HL-60/S4 (cell line): ENCODE measurements around the gene NEU4.
"Not testable (repeated sequence)": the region's sequence is repeated elsewhere in the genome, so short reads cannot be mapped to it uniquely, and the experiment has no call there.

Source experiments
- in situ Hi-C: fragments of 300-500 bp; cut with MboI; formaldehyde crosslinking; loops from 2 replicates; pipeline ENCODE4 v1.14.3; 2022; ENCODE audit warnings: low sequenced_read_pairs

NEU4 gene, protein sequence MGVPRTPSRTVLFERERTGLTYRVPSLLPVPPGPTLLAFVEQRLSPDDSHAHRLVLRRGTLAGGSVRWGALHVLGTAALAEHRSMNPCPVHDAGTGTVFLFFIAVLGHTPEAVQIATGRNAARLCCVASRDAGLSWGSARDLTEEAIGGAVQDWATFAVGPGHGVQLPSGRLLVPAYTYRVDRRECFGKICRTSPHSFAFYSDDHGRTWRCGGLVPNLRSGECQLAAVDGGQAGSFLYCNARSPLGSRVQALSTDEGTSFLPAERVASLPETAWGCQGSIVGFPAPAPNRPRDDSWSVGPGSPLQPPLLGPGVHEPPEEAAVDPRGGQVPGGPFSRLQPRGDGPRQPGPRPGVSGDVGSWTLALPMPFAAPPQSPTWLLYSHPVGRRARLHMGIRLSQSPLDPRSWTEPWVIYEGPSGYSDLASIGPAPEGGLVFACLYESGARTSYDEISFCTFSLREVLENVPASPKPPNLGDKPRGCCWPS

DNA sequence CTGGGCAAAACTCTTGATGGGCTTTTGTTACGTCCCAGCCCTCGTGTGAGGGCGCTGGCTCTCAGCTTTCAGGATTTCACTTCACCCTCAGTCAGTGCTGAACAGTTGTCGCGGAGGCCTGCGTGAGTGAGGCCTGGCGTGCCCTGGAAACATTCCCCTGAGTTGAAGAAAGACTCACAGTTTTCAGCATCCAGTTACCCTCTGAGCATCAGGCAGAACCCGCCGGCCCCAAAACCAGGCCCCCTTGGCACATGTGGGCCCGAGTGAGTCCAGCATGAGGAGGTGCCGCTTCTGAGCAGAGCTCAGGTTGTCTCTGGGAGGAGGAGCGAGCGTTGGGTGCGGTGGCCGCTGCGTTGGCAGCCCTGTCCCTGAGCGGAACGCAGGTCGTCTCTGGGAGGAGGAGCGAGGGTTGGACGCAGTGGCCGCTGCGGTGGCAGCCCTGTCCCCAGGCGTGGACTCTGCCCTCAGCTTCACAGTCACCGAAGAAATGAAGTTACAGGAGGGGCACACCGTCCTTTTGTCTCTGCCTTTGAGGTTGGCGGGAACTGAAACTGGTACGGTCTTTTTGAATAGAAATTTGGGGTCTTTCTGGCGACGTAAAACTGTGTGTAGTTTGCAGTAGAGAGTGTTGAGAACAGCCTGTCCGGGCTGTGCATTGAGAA lies at the start of gene NEU4:
TSS of gene NEU4 (plus strand) at position 473 of the 662 bp plus-strand sequence. CDS start 5,292 bp downstream, outside the sequence.
- in situ Hi-C loops, result no loop called here

DNA sequence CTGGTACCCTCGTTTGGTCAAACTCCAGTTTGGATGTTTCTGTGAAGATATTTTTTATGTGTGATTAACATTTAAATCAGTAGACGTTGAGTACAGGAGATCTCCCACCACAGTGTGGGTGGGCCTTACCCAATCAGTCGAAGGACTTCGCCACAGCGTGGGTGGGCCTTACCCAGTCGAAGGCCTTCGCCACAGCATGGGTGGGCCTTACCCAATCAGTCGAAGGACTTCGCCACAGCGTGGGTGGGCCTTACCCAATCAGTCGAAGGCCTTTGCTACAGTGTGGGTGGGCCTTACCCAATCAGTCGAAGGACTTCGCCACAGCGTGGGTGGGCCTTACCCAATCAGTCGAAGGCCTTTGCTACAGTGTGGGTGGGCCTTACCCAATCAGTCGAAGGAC lies 49.1 kb upstream of the NEU4 start:
- in situ Hi-C loops, result not testable (repeated sequence)

DNA sequence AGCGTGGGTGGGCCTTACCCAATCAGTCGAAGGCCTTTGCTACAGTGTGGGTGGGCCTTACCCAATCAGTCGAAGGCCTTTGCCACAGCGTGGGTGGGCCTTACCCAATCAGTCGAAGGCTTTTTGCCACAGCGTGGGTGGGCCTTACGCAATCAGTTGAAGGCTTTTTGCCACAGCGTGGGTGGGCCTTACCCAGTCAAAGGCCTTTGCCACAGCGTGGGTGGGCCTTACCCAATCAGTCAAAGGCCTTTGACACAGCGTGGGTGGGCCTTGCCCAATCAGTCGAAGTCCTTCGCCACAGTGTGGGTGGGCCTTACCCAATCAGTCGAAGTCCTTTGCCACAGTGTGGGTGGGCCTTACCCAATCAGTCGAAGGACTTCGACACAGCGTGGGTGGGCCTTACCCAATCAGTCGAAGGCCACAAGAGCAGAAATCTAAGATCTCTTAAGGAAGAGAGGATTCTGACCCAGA lies 48.7 kb upstream of the NEU4 start:
- in situ Hi-C loops, result no loop called here

DNA sequence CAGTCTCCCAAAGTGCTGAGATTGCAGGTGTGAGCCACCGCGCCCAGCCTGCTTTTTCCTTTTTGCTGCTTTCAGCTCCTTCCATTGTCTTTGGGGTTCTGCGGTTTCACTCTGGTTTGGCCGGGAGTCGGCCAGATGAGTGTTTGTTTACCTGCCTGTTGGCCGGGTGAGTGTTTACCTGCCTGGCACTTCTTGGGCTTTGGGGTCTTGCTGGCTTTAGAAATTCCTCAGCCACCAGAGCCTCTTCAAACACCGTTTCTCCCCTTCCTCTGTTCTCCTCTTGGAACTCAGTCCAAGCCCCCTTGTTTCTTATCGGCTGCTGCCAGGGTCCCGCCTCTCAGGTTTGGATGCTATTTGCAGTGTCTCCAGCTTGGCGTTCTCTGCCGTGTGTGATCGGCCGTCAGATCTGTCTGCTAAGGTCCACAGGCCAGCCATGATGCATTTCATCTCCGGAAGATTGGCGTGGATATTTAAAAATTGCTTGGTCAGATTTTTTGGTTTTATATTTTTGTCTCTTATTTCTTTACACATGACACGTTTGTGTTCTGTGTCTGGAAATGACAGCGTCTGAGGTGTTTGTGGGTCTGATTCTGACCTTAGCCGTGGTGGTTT lies 46.6 kb upstream of the NEU4 start:
- in situ Hi-C loops, result no loop called here

DNA sequence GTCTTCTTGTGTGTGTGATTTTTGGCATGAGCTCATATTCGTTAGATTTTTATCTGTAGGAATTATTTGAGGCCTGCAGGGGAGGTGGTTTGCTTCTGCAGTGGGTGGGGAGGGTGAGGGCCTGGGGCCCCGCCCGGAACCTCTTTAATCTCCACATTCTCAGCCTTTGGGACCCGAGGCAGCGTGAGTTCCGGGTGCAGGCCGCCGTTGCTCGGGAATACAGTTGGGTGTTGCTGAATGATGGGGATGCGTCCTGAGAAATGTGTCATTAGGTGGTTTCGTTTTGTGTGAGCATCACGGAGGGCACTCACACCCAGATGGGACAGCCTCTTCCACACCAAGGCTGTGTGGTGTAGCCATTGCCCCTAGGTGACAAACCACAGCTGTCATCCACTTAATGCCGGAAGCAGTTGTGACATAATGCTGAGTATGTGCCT lies 46.0 kb upstream of the NEU4 start:
- in situ Hi-C loops, result no loop called here

DNA sequence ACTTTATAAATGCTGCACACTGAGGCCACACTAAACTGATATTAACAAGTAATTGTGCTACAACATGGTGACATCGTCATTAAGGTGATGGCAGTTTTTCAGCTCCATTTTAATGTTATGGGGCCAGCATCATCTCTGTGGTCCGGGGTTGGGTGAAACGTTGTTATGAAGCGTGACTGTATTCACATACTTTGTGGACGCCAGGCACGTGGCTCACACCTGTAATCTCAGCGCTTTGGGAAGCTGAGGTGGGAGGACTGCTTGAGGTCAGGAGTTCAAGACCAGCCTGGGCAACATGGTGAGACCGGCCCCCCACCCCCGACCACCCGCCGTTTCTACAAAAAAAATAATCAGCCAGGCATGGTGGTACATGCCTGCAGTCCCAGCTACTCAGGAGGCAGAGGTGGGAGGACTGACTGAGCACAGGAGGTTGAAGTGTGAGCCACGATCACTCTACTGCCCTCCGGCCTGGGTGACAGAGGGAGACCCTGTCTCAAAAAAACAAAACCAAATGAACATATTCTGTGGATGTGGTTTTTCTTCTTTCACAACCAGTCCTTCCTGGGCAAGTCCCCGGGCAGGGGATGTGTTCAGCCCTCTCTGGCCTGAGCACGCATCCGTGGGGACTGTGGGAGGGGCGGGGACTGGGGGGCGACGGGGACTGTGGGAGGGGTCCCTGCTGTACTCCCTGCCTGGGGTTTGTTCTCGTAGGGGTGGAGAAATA lies 45.3 kb upstream of the NEU4 start:
- in situ Hi-C loops, result no loop called here

DNA sequence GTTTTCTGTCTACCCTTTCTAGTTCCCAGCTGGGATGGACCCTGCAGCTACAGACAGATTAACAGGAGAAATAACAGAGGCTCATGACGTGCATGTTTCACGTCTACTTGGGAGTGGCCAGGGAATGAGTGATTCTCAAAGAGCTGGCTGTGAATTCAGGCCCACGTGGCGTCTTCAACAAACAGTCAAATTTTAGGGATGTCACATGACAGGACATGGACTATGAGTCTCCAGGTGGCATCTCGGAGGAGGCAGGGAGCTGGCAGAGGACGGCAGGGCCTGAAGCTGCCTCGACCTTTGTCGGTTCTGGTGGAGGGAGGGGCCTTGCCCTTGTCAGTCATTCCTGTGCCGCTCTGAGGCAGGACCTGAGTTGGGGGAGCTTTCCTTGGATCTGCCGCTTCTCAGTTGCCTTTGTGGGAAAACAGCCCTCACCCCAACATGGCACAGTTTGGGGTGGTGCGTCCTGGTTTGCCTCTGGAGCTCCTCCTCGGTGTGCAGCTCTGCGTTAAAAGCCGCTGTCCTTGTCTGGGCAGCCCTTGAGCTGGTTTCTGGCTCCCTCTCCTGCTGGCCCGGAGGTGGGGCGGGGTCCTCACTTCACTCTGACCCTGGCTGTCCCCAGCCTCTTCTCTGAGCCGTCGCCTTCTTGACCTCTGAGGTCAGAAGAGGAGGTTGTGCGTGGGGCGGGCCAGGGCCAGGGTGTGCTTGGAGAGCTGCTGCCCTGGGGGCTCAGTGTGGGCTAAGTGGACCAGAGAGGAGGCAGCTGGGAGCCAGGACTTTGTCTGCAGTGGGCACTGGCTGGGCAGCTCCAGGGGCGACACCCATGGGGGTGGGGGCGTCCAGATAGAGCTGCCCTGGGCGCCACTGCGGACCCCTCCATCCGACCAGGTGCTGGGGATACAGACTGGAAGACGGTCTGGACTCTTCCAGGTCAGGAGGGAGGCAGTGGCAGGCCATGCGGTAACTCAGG lies 44.4 kb upstream of the NEU4 start:
- in situ Hi-C loops, result no loop called here

DNA sequence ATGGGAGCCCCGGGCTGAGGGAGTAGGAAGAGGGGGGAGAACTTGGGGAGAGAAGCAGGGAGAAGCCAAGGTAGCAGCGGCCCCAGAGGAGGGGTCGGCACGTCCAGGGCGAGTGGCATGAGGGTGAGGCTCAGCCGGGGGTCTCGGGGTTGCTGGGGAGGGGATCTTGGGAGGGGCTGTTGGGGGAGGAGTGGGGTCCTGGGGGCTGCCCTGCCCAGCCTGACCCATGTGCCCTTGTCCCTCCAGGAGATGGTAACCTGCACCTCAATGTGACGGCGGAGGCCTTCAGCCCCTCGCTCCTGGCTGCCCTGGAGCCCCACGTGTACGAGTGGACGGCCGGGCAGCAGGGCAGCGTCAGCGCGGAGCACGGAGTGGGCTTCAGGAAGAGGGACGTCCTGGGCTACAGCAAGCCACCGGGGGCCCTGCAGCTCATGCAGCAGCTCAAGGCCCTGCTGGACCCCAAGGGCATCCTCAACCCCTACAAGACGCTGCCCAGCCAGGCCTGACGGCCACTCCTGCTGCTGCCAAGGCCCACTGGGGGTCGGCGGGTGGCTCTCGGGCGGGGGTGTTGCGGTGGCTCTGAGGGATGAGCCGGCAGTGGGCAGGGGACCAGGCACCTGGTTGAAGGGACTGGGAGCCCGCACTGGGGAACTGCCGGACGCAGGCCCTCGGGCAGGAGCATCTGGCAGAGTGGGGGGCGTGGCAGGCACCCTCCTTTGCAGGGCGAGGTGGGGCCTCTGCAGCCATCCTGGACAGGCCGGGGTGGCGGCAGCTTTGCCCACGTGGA lies 41.3 kb upstream of the NEU4 start:
- in situ Hi-C loops, result no loop called here

DNA sequence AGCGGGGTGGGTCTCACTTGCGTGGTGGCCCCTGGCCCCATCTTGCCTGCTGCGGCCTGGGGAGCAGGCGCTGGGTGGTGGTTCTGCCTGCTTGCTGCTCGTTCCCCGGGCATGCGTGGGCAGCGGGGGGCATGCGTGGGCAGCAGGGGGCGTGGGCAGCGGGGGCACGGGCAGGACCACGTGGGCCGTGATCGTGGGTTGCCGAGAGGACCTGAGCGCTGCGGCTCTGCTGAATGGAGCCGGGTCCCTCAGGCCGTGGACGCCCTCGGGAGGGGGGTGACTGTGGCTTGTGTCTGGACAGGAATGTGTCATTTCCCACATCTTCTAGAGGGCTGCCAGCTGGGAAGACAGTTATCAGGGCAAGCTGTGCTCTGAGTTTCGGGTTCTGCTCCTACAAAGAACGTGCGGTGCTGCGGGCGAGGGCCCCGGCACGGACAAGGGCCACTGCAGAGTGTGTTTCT lies 40.7 kb upstream of the NEU4 start:
- in situ Hi-C loops, result no loop called here

DNA sequence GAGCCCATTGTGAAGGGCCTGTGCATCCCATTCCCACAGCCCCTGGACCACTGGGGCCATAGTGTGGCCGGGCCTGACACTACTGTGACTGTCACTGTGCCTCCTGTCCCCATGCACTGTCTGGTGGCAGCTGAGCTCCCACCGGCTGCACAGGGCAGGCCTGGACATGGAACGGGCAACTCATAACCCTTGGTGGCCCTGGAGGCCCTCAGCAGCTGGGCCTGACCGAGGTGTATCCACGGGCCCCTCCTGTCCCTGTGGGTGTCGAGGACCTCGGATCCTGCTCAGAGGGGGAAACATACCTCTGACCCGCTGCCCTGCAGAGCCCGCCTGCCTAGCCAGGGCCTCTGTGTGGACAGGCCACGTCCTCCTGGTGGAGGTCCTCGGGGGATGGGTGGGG lies 40.1 kb upstream of the NEU4 start:
- in situ Hi-C loops, result no loop called here

DNA sequence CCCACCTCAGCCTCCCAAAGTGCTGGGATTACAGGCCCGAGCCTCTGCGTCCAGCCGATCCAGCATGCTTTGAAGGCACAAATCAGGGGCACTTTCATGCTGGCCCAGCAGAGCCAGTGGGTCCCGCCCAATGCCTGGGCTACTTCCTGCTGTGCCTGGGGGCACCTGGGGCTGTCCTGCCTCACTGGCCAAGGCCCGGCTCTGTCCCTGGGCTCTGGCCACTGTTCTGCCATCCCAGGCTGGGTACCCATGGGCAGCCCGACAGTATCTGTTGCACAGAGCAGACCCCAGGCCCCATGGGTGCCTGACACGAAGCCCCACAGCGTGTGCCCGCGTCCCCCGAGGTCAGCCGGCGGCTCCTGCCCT lies 39.2 kb upstream of the NEU4 start:
- in situ Hi-C loops, result no loop called here

DNA sequence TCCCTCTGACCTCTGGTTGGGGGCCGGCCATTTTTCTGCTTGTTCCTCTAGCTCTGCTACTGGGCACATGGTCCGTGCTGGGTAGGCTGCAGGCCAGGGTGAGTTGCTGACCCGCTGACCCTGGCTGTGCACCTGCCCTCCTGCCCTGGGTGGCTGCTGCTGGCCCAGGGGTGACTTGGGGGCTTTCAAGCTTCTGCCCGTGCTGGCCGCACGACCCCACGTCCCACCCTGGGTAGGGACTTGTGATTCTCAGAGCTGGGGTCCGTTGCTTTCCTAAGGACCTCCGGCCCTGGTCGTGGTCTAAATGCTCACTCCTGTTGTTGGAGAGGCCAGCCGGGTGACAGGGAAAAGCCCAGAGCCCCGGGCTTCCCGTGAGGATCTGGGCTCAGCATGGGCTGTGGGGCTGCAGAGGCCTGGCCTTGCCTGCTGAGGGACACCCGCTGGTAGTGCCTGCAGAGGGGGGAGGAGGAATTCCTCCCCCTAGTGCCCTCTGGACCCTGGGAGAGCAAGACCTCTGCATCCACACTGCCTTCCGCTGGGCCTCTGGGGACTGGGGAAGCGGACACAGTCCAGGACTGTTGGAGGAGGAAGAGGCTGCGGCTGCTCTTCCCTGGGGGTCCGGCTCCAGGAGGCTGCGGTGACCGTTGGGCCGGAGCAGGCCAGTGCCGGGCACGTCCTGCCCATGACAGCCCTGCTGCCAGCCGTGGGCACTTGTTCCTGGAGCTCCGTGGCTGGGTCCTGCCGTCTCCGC lies 38.6 kb upstream of the NEU4 start:
- in situ Hi-C loops, result no loop called here

DNA sequence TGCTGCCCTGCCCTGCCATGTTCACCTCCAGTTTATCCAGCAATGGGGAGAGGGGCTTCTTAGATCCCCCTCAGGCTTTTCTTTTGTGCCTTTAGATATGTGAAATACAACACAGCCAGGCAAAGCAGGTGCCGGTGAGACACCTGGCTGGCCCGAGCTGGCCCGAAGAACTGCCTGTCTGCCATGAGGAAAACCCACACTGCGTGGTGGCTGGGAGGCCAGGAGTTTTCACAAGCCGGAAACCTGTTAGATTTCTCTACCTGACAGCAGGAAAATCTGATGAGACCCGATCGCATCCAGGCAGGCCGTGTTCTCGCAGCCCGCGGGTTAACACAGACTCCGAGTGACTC lies 38.1 kb upstream of the NEU4 start:
- in situ Hi-C loops, result no loop called here

DNA sequence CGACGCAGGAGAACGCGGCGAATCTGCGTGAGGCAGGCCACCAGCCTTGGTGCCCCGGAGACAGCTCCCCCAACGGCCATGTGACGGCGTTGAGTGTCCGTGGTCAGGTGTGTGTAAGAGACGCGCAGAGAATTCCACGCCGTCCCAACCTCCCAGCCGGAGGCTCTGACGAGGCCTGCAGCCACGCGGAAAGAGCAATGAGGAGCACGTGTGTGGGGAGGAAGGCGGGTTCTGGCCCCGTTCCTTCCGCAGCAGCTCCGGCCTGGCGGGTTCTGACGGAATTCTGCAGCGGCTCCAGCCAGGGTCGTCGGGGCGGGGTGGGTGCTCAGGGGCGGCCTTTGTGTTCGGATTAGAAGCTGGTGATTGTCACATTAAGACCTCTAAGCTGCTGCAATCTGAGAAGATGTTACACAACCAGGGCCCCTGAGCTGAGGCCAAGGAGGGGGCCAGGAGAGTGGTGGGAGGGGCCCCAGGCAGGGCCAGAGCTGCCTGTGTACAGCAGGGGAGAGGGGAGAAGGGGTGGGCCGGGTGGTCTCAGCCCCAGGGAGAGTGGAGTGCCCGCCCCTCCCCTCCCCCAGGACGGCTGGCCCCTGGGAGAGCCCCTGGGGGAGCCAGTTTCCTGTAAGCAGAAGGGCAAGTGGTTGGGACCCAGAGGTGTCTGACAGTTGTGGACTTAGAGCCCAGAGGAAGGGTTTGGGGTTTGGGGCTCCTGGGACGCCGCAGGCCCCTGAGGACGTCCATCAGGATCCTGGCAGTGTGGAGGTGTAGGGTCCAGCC lies 37.5 kb upstream of the NEU4 start:
- in situ Hi-C loops, result no loop called here

DNA sequence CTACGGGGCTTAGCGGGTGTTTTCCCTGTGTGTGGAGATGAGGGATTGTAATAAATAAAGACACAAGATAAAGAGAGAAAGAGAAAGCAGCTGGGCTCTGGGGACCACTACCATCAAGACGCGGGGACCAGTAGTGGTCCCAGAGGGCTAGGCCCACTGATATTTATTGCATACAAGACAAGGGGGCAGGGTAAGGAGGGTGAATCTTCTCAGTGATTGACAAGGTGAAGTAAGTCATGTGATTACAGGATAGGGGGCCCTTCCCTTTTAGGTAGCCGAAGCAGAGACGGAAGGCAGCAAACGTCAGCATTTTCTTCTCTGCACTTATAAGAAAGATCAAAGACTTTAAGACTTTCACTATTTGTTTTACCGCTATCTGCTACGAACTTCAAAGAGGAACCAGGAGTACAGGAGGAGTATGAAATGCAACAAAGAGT lies 36.9 kb upstream of the NEU4 start:
- in situ Hi-C loops, result no loop called here

DNA sequence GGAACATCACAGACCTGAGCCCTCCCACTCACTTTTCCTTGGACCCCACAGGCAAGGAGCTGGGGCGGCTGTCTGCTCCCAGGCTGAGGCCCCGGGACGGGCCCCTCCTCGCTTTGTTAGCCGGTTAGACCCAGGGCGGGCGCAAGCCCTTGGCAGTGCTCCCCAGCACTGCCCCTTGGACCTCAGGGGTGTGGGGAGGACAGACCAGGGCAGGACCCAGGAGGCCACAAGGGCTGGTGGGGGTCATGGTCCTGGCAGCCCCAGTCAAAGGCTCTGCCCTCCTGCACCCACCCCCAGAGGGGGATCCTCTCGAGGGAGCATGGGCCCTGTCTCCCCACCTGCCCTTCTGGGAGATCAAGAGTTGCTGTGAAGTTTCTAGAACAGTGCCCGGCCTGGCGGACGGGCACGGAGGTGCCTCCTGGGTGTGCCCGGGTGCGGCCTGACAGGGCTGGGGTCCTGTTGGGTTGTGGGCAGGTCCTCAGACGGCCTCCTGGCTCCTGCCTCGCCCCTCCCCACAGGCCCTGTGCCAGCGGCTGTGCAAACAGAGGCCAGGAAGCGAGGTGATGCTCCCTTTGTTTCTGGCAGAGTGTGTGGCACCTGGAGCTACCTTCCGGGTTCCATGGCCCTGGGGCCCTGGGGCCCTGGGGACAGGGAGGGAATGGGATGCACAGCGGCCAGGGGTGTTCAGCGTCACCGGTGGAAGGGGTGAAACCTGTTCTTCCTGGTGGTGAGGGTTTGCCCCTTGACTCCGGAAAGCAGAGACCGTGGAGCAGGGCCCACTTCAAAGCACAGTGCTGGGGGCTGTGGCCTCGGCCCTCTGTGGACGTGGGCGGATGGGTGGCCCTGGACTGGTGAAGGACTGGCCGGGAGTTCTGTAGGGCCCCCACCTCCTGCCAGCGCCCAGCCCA lies 35.2 kb upstream of the NEU4 start:
- in situ Hi-C loops, result no loop called here
